GM19193 (cell line): ENCODE data around the gene CAVIN1.

Experiments
- POLR2A ChIP-seq: IDR thresholded peaks from 4 replicates; pipeline ENCODE4 v1.6.1; 2011; ENCODE audit not compliant: insufficient read depth, insufficient read length; ENCODE audit errors: extremely low read depth

CAVIN1 gene

DNA sequence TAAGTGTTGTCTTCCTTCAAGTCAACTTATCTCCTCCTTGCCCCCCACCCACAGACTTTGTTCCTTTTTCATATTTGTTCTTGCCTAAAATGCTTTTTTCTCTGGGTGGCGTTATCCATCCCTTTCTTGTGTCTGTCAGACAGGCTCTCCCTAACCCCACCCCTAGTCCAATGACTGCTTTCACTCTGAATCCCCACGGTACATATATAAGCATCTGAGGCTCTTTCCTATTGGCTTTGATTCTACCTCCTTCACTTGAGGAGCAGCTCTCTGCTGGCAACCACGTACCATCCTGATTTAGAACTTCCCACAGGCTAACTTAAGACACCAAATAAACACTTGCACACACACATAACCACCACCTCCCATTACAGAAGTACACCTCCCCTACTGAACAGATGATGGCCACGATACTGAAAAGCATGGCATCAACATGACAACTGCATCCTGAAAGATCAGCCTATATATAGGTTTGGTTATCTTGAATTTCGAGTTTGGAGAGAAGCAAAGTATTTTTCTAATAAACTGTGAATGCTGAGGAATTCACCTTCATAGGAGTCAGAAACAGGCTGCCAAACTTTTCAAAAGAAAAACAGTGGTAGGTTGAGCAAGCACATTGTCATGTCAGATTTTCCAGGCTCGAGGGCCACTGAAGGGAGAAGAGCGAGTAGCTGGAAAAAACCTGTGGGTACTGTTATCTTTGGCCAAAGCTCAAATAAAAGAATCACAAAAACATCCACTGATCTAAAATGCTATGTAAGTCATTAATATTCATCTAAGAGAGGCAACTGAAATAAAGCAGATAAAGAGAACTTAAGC is 59.1 kb downstream of the CAVIN1 start:
- TF ChIP-seq POLR2A, result no peak

GRCh38 chr17:42363231-42363630 is 59.8 kb downstream of the CAVIN1 start:
- TF ChIP-seq POLR2A, result no peak

GRCh38 chr17:42362245-42362961 is 60.7 kb downstream of the CAVIN1 start:
- no peak for TF ChIP-seq POLR2A

GRCh38 chr17:42361781-42362186 is 61.3 kb downstream of the CAVIN1 start:
- no peak for TF ChIP-seq POLR2A

DNA sequence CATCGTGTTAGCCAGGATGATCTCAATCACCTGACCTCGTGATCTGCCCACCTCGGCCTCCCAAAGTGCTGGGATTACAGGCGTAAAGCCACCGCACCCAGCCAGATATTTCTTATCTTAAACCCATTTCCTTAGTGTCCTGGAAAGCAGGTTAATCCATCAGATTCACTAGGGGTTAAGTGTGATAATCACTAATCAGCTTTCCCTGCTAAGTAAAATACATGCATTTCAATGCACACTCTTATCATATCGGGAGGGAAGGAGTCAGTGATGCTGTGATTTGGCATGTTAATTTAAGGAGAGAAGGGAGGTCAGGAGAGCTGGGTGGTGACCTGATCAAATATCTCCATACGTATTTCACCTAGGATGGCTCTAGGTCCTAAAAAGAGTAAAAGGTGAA is 63.9 kb downstream of the CAVIN1 start:
- no peak for TF ChIP-seq POLR2A

GRCh38 chr17:42358434-42358833 is 64.6 kb downstream of the CAVIN1 start:
- TF ChIP-seq POLR2A, result no peak

GRCh38 chr17:42354956-42355843 is 67.9 kb downstream of the CAVIN1 start:
- TF ChIP-seq POLR2A, result no peak
